ENCODE measurements around the gene EZH2. TPM values are rescaled to one million over a fixed set of nuclear protein-coding genes. Genes with fewer than 3 reads are reported as not detected.

EZH2 gene
- total and polyA plus RNA-seq, 2 donors (not counting 3 experiments of a cell fraction or from before 2014, with no cell fraction given) = 16.9 to 33.4 TPM

GRCh38 chr7:148770004-148770403 is 114.1 kb downstream of the EZH2 start:
- POLR2A ChIA-PET = no interaction called here

More at GRCh38 chr7:148770004-148770403, 114.1 kb downstream of the EZH2 start:
- Histone ChIP-seq H3K9ac (replicated peaks; ENCODE audit: extremely low read depth, insufficient read depth, low read length) (no peak overlapping the region), H3K36me3 (ENCODE audit: control insufficient read depth in 2 of 2, extremely low read depth in 1 of 2, insufficient read depth in 2 of 2, low read length in 2 of 2) (peaks cover 0 to 10% of the 10 kb centered on the region in 2 experiments), H3K27ac (ENCODE audit: insufficient read depth, low read depth, low read length) (no peak overlapping the region), H3K79me2 (ENCODE audit: control insufficient read depth, insufficient read depth, low read length) (peaks cover 4% of the 10 kb centered on the region), H2AFZ (ENCODE audit: low read depth, low read length) (no peak overlapping the region), H3K4me1 (ENCODE audit: control insufficient read depth, extremely low read depth, insufficient read depth, low read length) (peaks cover 10% of the 10 kb centered on the region), H3K4me2 (ENCODE audit: insufficient read depth, low read length) (no peak overlapping the region), H3K9me1 (replicated peaks; ENCODE audit: control insufficient read depth, extremely low read depth, insufficient read depth, low read length) (no peaks in the 10 kb centered on the region), H3K9me3 (replicated peaks; ENCODE audit: control insufficient read depth, insufficient read depth, low read length) (no peaks in the 10 kb centered on the region), H4K20me1 (replicated peaks; ENCODE audit: control insufficient read depth, extremely low read depth, insufficient read depth, low read length) (no peaks in the 10 kb centered on the region), H3K27me3 (ENCODE audit: control insufficient read depth in 2 of 2, insufficient read depth in 2 of 2, low read length in 2 of 2) (no peaks in the 10 kb centered on the region), H3K4me3 (replicated peaks in 1 of 3; ENCODE audit: insufficient read depth in 1 of 3, low read depth in 1 of 3, low read length in 3 of 3) (no peak overlapping the region)
- intact Hi-C loops (cut with micrococcal nuclease) (loop anchor here (10.0 kb wide), 1 partner anchor 195 kb away; no protein-coding TSS in a partner anchor), dilution Hi-C loops (cut with MboI; ENCODE audit: extremely low pct_ligation_motif_present, low sequenced_read_pairs) (no loop called here)
- FAIRE-seq = no peak
- DNase-seq (ENCODE audit: low read depth, low spot score) = no peak
- BruUV-seq (replicated peaks) = no TSS peak
- CTCF ChIA-PET = interaction anchor here (1.2 to 1.8 kb wide), 3 partner anchors 8 to 86 kb away, joined by 3 to 6 read pairs (median 4); no protein-coding TSS in a partner anchor
- TF ChIP-seq MYC (IDR thresholded peaks at IDR 0.05; ENCODE audit: low read depth, low read length) (no peak), GATA2 (IDR thresholded peaks at IDR 0.05; ENCODE audit: insufficient read depth, insufficient read length, low read depth, low read length) (no peak), POLR2AphosphoS5 (IDR thresholded peaks at IDR 0.05; ENCODE audit: insufficient read depth, low read depth, low read length) (no peak), FOS (IDR thresholded peaks at IDR 0.05; ENCODE audit: borderline replicate concordance, insufficient read depth, low read length) (no peak), POLR2A (IDR thresholded peaks at IDR 0.05; ENCODE audit: low read depth, low read length) (no peak), EZH2 (IDR thresholded peaks at IDR 0.05; ENCODE audit: borderline replicate concordance, low read depth, low read length, severe bottlenecking) (no peak), CTCF (IDR thresholded peaks at IDR 0.05; ENCODE audit: extremely low read depth in 1 of 2, insufficient read depth in 1 of 2, low read depth in 1 of 2, low read length in 2 of 2) (no peak), JUN (IDR thresholded peaks at IDR 0.05; ENCODE audit: borderline replicate concordance, insufficient read depth, insufficient read length, low read depth) (no peak), MAX (IDR thresholded peaks at IDR 0.05; ENCODE audit: insufficient read depth, insufficient read length) (no peak)
